GM21786 (cell line): ENCODE data around the gene ACER1.
"Not testable (repeated sequence)": the region's sequence is repeated elsewhere in the genome, so short reads cannot be mapped to it uniquely, and the experiment has no call there.

Source experiments
- ATAC-seq: cut with Tn5 transposase; IDR thresholded peaks from one replicate; pipeline ENCODE4 v1.9.1; 2021; ENCODE audit not compliant: unreplicated experiment

Gene ACER1

DNA sequence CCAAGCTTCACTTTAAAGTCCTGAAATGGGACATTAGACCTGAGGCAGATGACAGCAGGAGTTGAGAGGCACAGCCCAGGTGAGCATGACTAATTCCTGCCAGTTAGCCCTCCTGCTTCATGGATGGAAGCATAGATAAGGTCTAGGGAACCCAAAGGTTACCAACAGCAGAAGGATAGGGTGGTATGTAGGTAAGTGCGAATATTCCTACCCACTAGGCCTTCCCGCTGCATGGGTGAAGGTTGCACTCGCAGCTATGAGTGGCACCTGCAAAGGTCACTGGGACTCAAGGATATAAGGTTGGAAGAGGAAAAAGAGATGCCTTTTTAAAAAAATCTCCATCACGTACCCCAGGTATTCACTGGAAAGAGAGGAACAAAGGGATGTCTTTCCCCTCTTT, 41.4 kb downstream of the ACER1 start:
- ATAC-seq: no peak

DNA sequence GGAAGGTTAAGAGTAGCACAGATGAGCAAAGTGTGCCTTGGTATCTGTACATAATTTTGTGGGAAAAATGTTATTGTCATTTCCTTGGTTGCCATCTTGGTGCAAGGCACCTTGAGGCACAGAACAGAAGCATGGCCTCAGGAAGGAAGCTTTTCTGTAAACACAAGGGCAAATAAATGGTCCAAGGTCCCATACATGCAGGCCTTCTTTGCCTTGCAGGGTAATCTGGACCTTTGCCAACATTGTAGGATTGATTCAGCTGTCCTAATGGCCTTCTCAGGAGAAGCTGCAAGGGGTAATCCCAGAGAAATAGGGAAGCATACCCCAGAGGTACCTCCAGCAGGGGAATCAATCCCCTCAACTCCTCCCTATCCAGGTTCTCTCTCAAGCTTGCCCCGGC, 44.7 kb downstream of the ACER1 start:
- ATAC-seq: no peak

DNA sequence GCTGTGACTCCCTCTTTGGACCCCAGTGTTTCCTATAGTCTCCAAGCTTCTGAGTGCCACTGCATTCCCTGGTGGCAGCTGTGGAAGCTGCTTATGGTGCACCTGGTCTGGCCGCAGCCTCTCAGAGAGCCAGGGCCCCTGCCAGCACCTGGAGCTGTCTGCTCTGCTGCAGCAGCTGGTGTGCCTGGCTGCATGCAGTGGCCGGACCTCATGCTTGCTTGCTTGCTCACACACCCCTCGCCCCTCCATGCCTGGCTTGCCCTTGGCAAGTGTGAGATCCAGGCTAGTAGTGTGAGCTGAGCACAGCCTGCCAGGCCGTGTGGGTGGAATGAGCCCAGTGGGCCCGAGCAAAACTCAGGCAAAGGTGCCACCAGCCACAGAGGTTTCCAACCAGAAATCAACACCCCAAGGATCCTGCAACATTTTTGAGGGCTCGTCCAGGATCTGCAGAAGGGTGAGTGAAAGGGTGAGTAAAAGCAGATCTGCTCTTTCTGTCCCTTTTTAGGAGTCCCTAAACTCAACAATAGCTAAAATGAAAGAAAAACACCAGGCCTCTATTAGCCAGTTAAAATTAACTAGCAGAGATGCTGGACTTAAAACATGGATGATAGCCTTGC, 46.0 kb downstream of the ACER1 start:
- no peak for ATAC-seq

DNA sequence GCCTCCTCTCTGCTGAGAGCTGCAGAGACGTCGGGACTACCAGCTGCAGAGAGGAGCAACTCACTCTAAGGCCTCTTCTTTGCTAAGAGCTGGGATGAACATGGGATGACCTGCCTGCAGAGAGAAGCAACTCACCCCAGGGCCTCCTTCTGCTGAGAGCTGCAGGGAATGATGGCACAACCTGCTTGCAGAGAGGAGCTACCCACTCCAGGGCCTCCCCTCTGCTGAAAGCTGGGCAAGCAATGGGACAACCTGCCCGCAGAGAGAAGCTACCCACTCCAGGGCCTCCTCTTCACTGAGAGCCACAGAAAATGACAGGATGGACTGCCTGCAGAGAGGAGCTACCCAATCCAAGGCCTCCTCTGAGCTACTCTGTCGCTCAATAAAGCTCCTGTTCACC, 46.7 kb downstream of the ACER1 start:
- ATAC-seq: no peak

DNA sequence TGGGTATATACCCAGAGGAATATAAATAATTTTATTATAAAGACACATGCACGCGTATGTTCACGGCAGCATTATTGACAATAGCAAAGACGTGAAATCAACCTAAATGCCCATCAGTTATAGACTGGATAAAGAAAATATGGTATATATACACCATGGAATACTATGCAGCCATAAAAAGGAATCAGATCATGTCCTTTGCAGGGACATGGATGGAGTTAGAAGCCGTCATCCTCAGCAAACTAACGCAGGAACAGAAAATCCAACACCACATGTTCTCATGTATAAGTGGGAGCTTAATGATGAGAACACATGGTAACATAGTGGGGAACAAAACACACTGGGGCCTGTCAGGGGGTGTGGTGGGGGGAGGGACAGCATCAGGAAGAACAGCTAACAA, 51.0 kb downstream of the ACER1 start:
- ATAC-seq: not testable (repeated sequence)

DNA sequence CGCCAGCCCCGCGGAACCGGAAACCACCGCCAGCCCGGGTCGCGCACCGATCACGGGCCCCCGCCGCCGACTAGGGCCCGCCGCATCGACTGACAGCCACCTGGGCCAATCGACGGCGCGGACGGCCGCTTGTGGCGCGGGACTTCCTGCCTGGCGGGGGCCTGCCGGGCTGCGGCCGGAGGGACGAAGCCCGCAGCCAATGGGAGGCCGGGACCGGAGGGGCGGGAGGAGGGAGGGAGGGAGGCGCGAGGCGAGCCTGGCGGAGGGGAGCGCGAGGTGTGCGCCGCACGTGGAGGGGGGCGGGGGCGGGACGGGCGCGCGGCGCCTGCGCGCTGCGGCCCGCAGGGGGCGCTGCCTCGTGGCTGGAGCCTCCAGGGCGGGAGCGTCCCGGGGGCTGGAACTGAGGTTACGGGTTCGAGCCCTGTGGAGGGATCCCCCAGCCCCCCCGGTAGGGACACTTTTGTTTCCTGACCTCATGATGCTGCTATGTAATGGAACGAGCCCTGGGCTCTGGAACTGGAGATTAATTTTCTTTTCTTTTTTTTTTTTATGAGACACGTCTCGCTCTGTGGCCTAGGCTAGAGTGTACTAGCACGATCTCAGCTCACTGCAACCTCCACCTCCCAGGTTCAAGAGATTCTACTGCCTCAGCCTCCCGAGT, 53.4 kb downstream of the ACER1 start, which contains the start of gene MLLT1:
TSS of gene MLLT1 (minus strand) at position 45 of the 661 bp plus-strand sequence. CDS start 191 bp downstream, outside the sequence.
- peak; percentile 83 for ATAC-seq

DNA sequence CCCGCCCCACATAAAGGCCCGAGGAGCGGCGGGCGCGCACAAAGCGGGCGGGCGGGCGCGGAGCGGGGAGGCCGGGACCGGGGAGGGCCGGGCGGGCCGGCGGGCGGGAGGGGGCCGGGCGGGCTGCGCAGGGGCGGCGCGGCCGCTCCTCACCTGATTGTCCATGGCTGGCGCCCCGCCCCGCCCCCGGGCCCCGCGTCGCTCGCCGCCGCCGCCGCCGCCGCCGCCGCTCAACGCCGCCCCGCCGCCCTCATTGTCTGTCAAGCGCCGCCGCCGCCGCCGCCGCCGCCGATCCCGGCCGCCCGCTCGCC, 53.8 kb downstream of the ACER1 start:
- ATAC-seq: peak; percentile 34

DNA sequence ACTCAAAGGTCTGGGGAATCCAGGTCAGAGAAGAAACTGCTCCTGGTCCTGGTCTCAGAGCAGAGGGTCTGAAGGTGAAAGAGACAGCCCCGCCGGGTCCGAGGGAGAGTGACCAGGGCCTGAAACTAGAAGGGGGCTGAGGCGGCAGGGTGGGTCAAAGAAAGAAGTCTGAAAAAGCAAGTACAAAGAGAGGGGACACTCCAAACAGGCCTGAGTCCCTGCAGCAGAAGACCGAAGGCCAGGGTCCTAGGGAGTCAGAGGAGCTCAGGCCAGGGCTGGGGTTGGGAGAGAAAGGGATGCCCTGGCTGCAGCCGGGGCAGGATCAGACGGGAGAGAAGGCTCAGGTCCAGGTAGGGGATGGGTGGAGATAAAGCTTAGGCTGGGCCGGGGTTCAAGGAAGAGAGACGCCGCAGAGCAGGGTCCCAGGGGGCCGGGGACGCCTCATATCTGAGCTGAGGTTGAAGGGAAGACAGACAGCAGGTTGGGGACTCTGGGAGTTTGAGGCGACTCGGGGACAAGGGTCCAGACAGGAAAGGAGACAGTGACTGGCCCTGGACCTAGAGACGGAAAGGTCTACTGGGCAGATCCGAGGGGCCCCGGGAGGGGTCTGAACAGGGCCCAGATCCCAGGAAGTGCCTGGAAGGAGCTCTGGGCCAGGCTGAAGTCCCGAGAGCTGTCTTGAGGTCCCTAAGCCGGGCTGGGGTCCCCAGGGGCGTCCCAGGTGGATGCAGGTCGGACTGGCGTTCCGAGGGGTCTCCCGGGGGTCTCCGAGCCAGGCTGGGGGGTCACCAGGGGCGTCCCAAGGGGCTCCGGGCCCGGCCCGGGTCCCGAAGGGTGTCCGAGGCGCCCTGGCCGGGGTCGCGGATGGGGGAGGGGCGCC, 54.4 kb downstream of the ACER1 start:
- ATAC-seq: no peak

DNA sequence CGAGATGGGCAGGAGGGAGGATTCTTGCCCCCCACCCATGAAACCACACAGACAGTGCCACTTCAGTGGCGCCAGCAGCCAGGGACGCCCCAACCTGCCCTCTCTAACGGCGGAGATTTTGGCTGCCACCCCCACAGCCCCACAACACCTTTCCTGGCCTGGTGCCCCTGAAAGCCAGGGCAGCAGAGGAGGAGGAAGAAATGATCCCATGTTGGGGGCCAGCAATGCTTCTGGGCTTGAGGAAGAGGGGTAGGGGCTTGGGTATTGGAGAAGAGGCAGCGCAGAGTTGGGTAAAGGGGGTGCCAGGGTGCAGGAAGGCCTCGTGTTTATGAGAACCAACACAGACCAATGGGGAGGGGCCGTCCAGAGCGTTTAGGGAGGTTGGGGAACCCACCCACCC, 55.4 kb downstream of the ACER1 start:
- no peak for ATAC-seq

DNA sequence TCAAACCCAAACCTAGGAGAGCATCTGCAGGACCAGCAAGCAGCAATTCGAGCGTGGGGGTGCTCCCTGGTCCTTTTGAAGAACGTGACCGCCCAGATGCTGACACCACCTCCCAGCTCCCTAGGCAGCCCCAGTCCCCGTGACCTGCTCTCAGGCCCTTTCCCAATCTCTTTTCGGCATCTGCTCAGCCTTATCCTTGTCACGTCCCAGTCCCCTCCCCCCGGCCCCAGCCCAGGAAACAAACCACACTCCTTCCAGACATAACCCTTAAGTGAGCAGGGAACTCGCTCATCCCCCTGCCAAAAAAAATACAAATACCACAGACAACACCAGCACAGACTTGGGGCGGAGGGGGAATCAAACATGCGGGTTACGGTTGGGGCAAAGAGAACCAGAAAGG, 57.0 kb downstream of the ACER1 start:
- ATAC-seq: no peak

DNA sequence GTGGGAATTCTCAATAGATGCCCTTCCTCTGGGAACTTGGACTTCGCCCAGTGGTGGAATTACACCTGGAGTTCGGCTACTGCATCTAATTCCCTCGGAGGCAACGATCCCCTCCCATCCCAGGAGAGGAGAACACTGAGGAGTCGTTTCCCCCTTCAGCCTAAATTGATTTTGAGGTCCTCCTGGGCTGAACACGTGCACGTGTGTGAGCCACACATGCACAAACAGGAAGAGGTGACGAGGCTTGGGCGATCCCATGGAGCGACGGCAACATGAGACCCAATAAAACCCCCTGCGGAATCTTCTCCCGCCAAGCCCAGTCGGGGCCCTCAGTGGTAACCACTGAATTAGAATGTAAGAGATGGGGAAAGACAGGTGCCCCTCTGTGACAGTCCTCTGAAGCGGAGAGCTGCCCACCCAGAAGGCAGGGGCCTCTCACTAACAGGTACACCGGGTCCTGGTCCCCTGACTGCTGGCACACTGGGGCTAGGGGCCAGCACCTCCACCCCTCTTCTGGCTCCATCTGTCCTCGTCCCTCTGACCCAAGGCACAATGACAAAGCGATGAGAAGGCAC, 58.2 kb downstream of the ACER1 start:
- no peak for ATAC-seq

DNA sequence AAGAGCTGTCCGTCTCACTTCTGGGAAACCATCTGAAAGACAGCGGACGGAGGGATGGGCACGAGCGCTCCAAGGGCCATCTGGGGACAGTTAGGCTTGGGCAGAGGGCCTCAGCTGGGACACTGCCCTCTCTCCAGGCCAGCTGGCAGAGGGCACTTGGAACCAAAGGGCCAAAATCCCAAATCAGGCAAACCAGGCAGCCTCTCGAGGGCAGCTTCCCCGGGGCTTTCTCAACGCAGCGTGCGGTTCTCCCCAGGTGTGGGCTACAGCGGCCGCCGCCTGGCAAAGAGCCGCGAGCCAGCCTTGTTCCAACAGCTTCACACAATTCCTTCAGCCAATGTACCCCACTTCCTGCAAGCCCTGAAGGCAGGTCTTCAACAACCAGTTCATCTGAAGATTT, 58.7 kb downstream of the ACER1 start:
- no peak for ATAC-seq

DNA sequence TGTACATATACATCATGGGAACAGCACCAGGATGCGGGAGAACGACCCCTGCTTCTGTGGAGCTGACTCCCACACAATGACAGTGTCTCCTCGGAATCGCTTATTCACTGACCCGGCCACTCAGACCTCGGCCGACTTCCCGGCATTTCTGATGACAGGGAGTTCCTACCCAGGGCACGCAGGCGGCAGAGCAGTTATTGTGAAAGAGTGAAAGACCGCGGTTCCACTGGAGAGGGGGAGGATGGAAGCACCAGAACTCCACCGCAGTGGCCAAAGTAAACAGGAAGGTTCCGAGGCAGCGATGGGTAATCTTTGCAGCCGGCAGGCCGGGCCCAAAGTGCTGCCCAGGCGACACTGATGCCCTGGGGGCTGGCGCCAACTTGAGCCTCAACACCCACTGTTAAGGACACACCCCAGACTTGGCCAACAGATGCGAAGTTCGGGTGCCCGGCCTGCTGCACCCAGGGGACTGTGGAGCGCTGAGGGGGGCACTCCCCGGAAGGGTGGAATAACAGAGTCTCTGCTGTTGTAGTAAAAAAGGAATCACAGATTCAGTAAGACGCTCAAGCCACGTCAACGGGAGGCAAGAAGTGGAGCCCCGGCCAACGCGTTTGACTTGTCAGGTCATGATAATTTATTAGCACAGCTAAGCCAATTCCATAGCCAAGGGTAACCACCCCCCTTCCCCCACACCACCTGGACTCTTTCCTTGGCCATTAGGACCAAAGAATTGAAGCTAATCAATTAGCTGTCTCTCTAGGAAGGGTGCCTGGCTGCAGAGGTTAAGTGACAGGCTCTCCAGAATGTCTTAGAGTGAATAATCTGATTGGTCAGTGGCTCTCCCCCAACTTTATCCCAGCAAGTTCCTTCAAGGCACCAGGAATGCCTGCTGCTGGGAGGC, 59.5 kb downstream of the ACER1 start:
- ATAC-seq: no peak

DNA sequence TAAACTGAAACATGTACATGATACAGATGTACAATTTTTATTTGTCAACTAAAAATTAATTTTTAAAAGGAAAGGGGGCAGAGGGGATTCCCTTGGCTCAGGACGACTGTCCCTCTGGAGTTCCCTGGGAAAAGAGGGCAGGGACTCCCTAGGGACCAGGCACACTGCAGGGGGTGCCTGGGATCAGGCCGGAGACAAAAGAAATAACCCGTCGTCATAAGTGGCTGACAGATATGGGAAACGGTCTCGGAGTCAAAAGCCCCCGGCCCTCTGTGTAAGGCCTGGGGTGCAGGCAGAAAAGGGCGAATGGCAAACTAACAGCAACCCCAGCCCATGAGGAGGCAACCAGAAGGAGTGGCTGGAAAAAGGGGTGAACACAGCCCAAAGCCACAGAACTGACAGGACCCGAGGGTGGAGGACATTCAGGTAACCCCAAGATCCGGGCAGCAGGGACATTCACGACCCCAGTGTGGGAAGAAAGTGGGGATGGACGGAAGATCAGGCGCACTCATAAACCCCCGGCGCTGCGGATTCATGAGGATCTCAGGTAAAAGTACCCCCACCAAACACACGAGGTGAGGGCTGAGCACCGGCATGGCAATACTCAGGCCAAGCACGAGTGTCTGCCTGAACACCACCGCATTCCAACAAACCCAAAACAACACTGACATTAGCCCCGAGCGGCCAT, 60.4 kb downstream of the ACER1 start:
- ATAC-seq: no peak

DNA sequence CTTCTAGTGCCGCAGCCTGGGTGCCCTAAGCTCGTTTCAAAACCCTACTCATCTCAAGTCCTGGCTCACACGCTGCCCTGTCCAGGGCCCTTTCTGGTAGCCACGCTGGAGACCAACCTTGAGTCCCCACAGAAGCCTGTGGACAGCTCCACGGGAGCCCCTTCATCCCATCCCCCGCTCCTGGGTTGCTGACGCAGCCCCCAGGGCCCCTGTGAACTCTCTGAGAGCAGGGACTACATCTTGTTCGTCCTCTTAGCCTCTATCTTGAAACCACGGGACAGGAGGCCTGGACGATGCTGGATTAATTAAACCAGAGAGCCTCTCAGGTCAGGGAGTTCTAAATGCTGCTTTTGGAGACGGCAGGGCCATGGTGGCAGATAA, 61.0 kb downstream of the ACER1 start:
- no peak for ATAC-seq

DNA sequence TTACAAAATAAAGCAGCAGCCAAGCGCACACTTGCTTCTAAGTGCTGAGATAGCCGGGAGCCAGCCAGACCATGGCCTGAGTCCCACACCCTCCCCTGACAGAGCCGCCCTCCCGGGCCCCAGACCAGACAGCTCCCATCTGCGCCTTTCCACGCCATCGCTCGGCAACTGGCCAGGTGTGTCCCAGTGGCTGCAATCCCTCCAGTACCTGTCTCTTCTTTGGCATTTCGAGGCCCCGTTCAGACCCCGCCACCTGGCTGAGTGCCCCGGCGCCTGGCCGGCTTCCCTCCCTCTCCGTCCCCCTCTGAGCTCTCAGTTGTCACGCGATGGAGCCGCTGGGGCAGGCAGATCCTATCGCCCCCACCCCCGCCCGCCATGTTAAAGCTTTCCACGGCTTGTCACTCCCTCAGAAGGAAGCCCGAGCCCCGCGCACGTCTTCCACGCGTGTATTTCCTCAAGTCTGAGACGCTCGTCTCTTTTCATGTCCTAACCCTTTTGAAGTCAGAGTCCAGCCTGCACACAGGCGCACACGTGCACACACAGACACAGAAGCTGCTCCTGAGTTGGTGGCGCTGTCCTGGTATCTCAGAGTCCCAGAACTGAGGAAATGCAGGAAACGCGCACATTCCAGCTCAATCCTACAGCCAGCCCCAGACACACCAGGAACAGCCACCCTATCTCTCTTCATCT, 61.5 kb downstream of the ACER1 start:
- no peak for ATAC-seq

DNA sequence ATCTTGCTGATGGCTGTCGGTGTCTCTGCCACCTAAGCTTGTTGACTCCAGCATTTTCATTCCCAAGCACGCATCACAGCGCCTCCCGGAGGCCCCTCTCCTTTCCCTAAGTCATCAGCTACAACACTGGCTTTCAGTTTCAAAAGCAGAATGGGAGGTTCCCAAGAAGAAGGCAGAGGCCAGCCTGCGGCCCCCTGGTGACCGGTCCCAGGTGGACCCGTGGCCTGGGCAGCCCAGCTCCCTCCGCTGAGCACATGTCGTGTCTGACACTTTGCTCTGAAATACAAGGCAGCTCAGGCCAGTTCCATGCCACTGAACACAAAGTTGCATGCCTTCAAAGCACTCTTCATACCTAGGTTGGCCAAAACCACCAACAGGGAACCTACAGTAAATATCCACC, 62.2 kb downstream of the ACER1 start:
- no peak for ATAC-seq

DNA sequence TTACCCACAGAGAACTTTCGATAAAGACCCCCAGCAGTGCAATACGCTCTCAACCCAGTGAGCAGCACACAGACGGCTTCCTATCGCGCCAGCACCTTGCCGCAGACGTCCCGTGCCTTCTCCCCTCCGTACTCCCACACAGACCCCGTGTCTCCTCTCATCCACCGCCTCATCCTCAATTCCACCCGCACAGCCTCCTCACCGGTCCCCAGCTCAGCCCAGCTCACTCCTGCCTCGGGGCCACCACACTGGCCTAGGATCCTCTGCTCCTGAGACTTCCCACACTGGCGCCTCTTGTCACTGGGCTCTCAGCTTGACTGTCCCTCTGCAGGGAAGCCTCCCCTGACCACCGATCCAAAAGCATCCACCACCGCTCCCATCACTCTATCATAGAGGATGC, 62.6 kb downstream of the ACER1 start:
- no peak for ATAC-seq

DNA sequence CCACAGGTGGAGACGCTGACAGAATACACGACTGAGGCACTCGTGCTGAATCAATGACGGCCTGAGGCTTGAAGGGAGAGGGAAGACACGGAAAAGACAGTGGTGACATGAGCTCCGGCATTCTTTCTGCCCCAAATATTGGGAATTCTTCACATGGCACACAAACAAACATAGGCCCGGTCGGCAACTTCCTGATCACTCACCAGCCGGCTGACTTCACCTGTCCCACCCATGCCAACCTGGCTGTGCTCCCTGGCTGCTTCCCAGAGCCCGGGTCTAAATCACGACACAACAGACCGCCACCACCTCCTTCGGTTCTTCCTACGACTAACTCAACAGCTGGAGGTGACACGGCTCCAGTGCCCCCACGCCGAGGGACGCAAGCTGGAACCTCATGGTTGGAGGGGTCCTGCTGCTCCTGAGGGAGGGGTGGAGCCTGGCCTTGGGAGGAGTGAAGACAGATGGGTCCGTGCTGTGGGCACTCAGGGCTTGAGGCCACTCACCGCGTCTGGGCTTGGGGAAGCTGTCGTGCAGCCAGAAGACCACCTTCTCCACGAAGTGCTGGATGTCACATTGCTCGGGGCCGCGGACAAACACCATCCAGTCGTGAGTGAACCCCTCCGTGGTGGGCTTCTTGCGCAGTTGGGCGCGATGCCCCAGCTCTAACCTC, 63.2 kb downstream of the ACER1 start:
- no peak for ATAC-seq
